ENCODE results near the gene BCDIN3D.
A peak's percentile ranks its signal among the peaks of the same experiment; 100 is the strongest.

The BCDIN3D gene

GRCh38 chr12:49809381-49809905 is 33.5 kb downstream of the BCDIN3D start:
- peaks cover 28% of the 10 kb centered on the region; the same call in 1 of the 2 replicates for H4K20me1 ChIP-seq
- no peaks in the 10 kb centered on the region for H3K9me3 ChIP-seq
- H3K27me3 ChIP-seq = no peaks in the 10 kb centered on the region
- peak overlapping the region; percentile 85 for H3K27ac ChIP-seq
- H3K36me3 ChIP-seq = peaks cover 20% of the 10 kb centered on the region
- no peak for TF ChIP-seq Cebpa-rat (IDR thresholded peaks at IDR 0.05)
- H3K4me2 ChIP-seq = peak overlapping the region; percentile 98
- H3K4me3 ChIP-seq = peak overlapping the region; percentile 34
- peaks cover 68% of the 10 kb centered on the region for H3K4me1 ChIP-seq
- H3K9ac ChIP-seq = peak overlapping the region; percentile 74

DNA sequence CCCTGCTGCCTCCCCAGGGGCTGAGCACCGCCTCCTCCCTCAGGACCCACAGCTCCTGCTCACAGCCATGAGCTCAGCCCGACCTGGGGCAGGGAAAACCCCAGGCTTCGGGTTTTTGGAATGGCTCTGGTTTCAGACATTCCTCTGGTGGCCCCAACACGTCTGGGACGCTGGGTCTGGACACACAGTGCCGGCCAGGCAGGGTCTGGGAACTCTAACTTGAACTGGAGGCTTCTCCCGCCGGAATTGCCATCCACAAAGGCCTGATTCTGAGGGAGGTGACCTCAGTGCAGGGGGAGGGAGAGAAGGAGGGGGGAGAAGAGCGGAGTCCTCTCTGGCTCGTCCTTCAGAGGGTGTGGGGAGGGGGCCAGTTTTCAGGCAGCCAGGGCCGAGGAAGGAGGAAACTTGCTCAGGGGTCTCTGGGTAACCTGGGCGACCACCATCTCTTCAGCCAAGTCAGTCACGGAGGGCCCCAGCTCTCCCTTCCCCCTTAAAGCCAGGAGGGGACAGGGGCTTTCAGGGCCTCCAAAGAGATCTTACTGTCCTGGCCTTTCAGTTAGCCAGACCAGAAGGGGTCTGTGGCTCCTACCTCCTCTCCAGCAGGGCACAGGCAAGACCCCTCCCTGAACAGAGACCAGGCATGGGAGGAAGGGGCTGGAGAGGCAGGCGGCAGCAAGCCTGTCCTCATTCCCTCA is 34.1 kb downstream of the BCDIN3D start:
- H3K27ac ChIP-seq = peak overlapping the region; percentile 85
- H3K4me1 ChIP-seq = peaks cover 68% of the 10 kb centered on the region
- peaks cover 28% of the 10 kb centered on the region; the same call in 1 of the 2 replicates for H4K20me1 ChIP-seq
- TF ChIP-seq Cebpa-rat (IDR thresholded peaks at IDR 0.05) = no peak
- peak overlapping the region; percentile 74 for H3K9ac ChIP-seq
- peaks cover 25% of the 10 kb centered on the region for H3K36me3 ChIP-seq
- no peaks in the 10 kb centered on the region for H3K9me3 ChIP-seq
- no peaks in the 10 kb centered on the region for H3K27me3 ChIP-seq
- peak overlapping the region; percentile 98 for H3K4me2 ChIP-seq
- H3K4me3 ChIP-seq = peak overlapping the region; percentile 34

DNA sequence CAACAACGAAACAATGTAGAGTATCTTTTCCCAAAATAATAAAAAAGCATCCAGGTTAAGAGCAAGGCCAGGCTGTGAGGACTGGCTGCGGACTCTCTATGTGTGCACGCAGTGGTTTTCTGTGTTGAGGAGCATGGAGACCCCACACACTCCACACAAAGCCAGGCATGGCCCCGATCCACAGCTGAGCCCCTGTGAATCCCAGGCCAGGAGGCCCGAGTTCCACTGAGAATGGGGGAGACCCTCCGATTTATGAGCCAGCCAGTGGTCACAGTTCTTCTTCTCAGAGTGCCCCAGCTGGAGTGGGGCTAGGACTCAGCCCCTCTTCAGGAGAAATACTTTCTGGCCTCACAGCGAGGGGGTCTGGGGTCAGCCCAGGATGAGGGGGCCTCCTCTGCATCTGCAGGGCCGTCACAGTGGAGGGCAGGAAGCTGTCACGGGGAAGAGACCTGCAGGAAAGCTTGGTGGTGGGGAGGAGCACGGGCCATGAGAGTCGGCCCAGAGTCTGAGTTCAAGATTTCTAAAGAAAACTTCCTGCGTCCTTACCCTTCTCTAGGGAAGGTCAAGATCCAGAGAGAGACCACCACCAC is 34.8 kb downstream of the BCDIN3D start:
- Histone ChIP-seq H3K36me3 (peaks cover 32% of the 10 kb centered on the region), H3K9ac (peak overlapping the region; percentile 74), H3K9me3 (no peaks in the 10 kb centered on the region), H4K20me1 (peaks cover 28% of the 10 kb centered on the region; the same call in 1 of the 2 replicates), H3K4me1 (peaks cover 74% of the 10 kb centered on the region), H3K4me2 (peak overlapping the region; percentile 98), H3K4me3 (peak overlapping the region; percentile 4; the same call in 1 of the 2 replicates), H3K27ac (peak overlapping the region; percentile 85), H3K27me3 (no peaks in the 10 kb centered on the region)
- TF ChIP-seq Cebpa-rat (IDR thresholded peaks at IDR 0.05) = no peak

GRCh38 chr12:49806877-49807276 is 36.0 kb downstream of the BCDIN3D start:
- no peak overlapping the region for H3K4me3 ChIP-seq
- no peaks in the 10 kb centered on the region for H3K9me3 ChIP-seq
- H3K36me3 ChIP-seq = peaks cover 45% of the 10 kb centered on the region
- no peak overlapping the region; the same call in 1 of the 2 replicates for H3K27ac ChIP-seq
- H4K20me1 ChIP-seq = peaks cover 28% of the 10 kb centered on the region; the same call in 1 of the 2 replicates
- no peaks in the 10 kb centered on the region for H3K27me3 ChIP-seq
- no peak overlapping the region for H3K9ac ChIP-seq
- peaks cover 67% of the 10 kb centered on the region for H3K4me1 ChIP-seq
- TF ChIP-seq Cebpa-rat (IDR thresholded peaks at IDR 0.05) = no peak
- no peak overlapping the region for H3K4me2 ChIP-seq

GRCh38 chr12:49806321-49806813 is 36.5 kb downstream of the BCDIN3D start:
- H3K27me3 ChIP-seq = no peaks in the 10 kb centered on the region
- no peak for TF ChIP-seq Cebpa-rat (IDR thresholded peaks at IDR 0.05)
- H3K9ac ChIP-seq = no peak overlapping the region
- no peak overlapping the region for H3K4me3 ChIP-seq
- peaks cover 50% of the 10 kb centered on the region for H3K36me3 ChIP-seq
- H4K20me1 ChIP-seq = peaks cover 28% of the 10 kb centered on the region; the same call in 1 of the 2 replicates
- no peak overlapping the region for H3K27ac ChIP-seq
- H3K4me2 ChIP-seq = no peak overlapping the region
- H3K9me3 ChIP-seq = no peaks in the 10 kb centered on the region
- peaks cover 65% of the 10 kb centered on the region for H3K4me1 ChIP-seq

DNA sequence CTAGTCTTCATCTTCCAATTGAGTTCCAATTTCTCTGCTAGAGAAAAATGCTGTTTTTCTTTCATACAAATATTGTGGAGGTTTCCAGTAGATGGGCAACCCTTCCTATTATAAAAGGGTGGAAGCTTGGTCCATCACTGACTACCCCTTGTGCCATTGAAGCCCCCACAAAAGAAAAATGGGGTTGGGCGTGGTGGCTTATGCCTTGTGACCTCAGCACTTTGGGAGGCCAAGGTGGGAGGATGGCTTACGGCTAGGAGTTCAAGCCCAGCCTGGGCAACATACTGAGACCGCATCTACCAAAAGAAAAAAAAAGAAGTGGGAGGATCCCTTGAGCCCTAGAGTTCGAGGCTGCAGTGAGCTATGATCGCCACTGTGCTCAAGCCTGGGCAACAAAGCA is 37.5 kb downstream of the BCDIN3D start:
- peaks cover 28% of the 10 kb centered on the region; the same call in 1 of the 2 replicates for H4K20me1 ChIP-seq
- no peak overlapping the region for H3K4me2 ChIP-seq
- H3K4me3 ChIP-seq = no peak overlapping the region
- peaks cover 59% of the 10 kb centered on the region for H3K36me3 ChIP-seq
- H3K27ac ChIP-seq = no peak overlapping the region
- H3K4me1 ChIP-seq = peaks cover 64% of the 10 kb centered on the region
- H3K9me3 ChIP-seq = no peaks in the 10 kb centered on the region
- no peak for TF ChIP-seq Cebpa-rat (IDR thresholded peaks at IDR 0.05)
- H3K27me3 ChIP-seq = no peaks in the 10 kb centered on the region
- no peak overlapping the region for H3K9ac ChIP-seq

DNA sequence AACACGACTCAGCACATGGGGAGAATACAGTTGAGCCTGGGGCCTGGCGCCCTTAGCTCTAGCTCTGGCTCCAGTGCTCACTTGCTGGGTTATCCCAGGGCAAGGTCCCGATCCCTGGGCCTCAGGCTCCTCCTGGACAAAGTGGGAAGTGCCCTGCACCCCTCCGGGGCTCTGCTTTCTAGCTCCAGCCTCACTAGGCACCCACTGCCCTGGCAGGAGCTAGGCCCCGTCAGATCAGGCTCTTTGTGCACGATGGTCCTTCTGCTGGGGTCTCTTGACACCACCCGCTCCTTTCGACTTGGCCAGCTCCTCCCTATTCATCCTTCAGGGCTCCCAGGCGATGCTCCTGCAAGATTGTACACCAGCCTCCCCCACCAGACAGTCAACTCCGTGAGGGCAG is 38.1 kb downstream of the BCDIN3D start:
- Histone ChIP-seq H3K9ac (no peak overlapping the region), H3K27me3 (no peaks in the 10 kb centered on the region), H3K27ac (no peak overlapping the region), H3K4me3 (no peak overlapping the region), H3K4me1 (peaks cover 59% of the 10 kb centered on the region), H3K4me2 (no peak overlapping the region), H4K20me1 (peaks cover 28% of the 10 kb centered on the region; the same call in 1 of the 2 replicates), H3K36me3 (peaks cover 65% of the 10 kb centered on the region), H3K9me3 (no peaks in the 10 kb centered on the region)
- no peak for TF ChIP-seq Cebpa-rat (IDR thresholded peaks at IDR 0.05)

DNA sequence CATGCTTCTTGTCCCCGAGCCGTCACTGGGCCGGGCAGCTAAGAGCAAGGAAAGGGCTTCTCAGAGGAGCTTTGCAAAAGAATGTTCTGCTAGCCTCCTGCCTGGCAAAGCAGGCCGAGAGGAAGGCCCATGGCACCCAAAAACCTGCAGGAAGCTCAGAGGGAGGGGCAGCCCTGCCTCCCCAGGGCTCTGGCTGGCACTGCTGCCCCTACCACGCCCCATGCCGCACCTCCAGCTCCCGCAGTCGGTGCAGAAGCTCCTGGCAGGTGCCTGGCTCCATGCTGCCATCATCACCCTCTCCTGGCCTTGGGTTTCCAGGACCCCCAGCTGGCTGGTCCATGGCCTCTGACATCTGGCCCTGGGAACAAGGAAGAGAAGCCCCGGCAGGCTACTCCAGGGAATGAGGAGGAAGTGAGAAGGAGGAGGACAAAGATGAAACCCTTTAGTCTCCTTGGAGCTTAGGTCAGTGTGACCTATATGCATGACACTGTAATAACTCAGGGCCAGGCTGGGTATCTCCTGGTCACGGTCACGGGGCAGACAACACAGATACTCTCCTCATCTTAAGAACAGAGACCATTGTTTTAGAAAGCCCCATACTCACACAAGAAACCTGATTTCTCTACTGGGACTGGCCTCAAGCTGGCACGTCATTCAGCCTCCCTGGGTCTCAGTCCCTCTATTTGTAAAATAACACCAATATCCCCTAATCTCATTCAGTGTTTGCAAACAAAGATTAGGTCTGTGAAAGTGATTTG is 39.0 kb downstream of the BCDIN3D start:
- Histone ChIP-seq H3K27ac (no peak overlapping the region; the same call in 1 of the 2 replicates), H3K9ac (no peak overlapping the region), H4K20me1 (peaks cover 28% of the 10 kb centered on the region; the same call in 1 of the 2 replicates), H3K27me3 (no peaks in the 10 kb centered on the region), H3K36me3 (peaks cover 73% of the 10 kb centered on the region), H3K4me2 (no peak overlapping the region), H3K4me3 (no peak overlapping the region), H3K4me1 (peaks cover 51% of the 10 kb centered on the region), H3K9me3 (no peaks in the 10 kb centered on the region)
- TF ChIP-seq Cebpa-rat (IDR thresholded peaks at IDR 0.05) = no peak
